ENCODE measurements around the gene LIN9.

Gene LIN9

GRCh38 chr1:226304291-226304955 is 4.5 kb downstream of the LIN9 start:
- H3F3A ChIP-seq (ENCODE audit: control insufficient read depth, insufficient read depth): 0 out of 2 replicates have a peak, but pooled peaks cover 2% of the 10 kb centered on the region
- no peak overlapping the region for H3K4me2 ChIP-seq (ENCODE audit: low read length)
- no peak overlapping the region for H3K4me3 ChIP-seq (ENCODE audit: low read length)
- no peaks in the 10 kb centered on the region for H3K27me3 ChIP-seq (ENCODE audit: control insufficient read depth, low read length)
- H3K9me2 ChIP-seq (replicated peaks; ENCODE audit: control insufficient read depth, low read length): no peaks in the 10 kb centered on the region
- peaks cover 29% of the 10 kb centered on the region for H3K4me1 ChIP-seq (ENCODE audit: control insufficient read depth, low read length)
- no peak overlapping the region for H3K27ac ChIP-seq (ENCODE audit: low read depth, low read length)
- peaks cover 89% of the 10 kb centered on the region for H3K79me2 ChIP-seq (ENCODE audit: control insufficient read depth, low read length)
- H3K9me3 ChIP-seq (ENCODE audit: control insufficient read depth, insufficient read depth, low read length): no peaks in the 10 kb centered on the region
- no peak for TF ChIP-seq CTCF (IDR thresholded peaks at IDR 0.05; ENCODE audit: low read depth, low read length, poor library complexity, severe bottlenecking)
- no peak for TF ChIP-seq EZH2phosphoT487 (IDR thresholded peaks at IDR 0.05; ENCODE audit: borderline replicate concordance, low read length)
- 0 out of 2 replicates have a peak, but pooled peaks cover 10% of the 10 kb centered on the region for H4K20me1 ChIP-seq (ENCODE audit: control insufficient read depth, insufficient read depth, low read depth, low read length)
- peaks cover 42% of the 10 kb centered on the region for H3K36me3 ChIP-seq (ENCODE audit: control insufficient read depth, low read length)

- H4K20me1 ChIP-seq (ENCODE audit: control insufficient read depth, insufficient read depth, low read depth, low read length): 0 out of 2 replicates have a peak, but pooled peaks cover 10% of the 10 kb centered on the region
- no peak overlapping the region for H3K4me2 ChIP-seq (ENCODE audit: low read length)
- no peak overlapping the region for H3K27ac ChIP-seq (ENCODE audit: low read depth, low read length)
- H3K9me3 ChIP-seq (ENCODE audit: control insufficient read depth, insufficient read depth, low read length): no peaks in the 10 kb centered on the region
- H3K9me2 ChIP-seq (replicated peaks; ENCODE audit: control insufficient read depth, low read length): no peaks in the 10 kb centered on the region
- no peak overlapping the region for H3K4me3 ChIP-seq (ENCODE audit: low read length)
- peaks cover 46% of the 10 kb centered on the region for H3K36me3 ChIP-seq (ENCODE audit: control insufficient read depth, low read length)
- H3K27me3 ChIP-seq (ENCODE audit: control insufficient read depth, low read length): no peaks in the 10 kb centered on the region
- H3K4me1 ChIP-seq (ENCODE audit: control insufficient read depth, low read length): peaks cover 25% of the 10 kb centered on the region
- TF ChIP-seq CTCF (IDR thresholded peaks at IDR 0.05; ENCODE audit: low read depth, low read length, poor library complexity, severe bottlenecking): no peak
- no peak for TF ChIP-seq EZH2phosphoT487 (IDR thresholded peaks at IDR 0.05; ENCODE audit: borderline replicate concordance, low read length)
- 0 out of 2 replicates have a peak, but pooled peaks cover 2% of the 10 kb centered on the region for H3F3A ChIP-seq (ENCODE audit: control insufficient read depth, insufficient read depth)
- H3K79me2 ChIP-seq (ENCODE audit: control insufficient read depth, low read length): peaks cover 77% of the 10 kb centered on the region
These were observed 6.2 kb downstream of the LIN9 start for GRCh38 chr1:226302731-226303130.

- no peak overlapping the region for H3K4me3 ChIP-seq (ENCODE audit: low read length)
- no peak overlapping the region for H3K27ac ChIP-seq (ENCODE audit: low read depth, low read length)
- peaks cover 65% of the 10 kb centered on the region for H3K36me3 ChIP-seq (ENCODE audit: control insufficient read depth, low read length)
- no peaks in the 10 kb centered on the region; the same call in 1 of the 2 replicates for H3F3A ChIP-seq (ENCODE audit: control insufficient read depth, insufficient read depth)
- no peaks in the 10 kb centered on the region for H3K9me3 ChIP-seq (ENCODE audit: control insufficient read depth, insufficient read depth, low read length)
- H3K9me2 ChIP-seq (replicated peaks; ENCODE audit: control insufficient read depth, low read length): no peaks in the 10 kb centered on the region
- no peaks in the 10 kb centered on the region for H3K4me1 ChIP-seq (ENCODE audit: control insufficient read depth, low read length)
- no peaks in the 10 kb centered on the region for H4K20me1 ChIP-seq (ENCODE audit: control insufficient read depth, insufficient read depth, low read depth, low read length)
- no peak overlapping the region for H3K4me2 ChIP-seq (ENCODE audit: low read length)
- H3K79me2 ChIP-seq (ENCODE audit: control insufficient read depth, low read length): peaks cover 19% of the 10 kb centered on the region
- TF ChIP-seq CTCF (IDR thresholded peaks at IDR 0.05; ENCODE audit: low read depth, low read length, poor library complexity, severe bottlenecking): no peak
- no peak for TF ChIP-seq EZH2phosphoT487 (IDR thresholded peaks at IDR 0.05; ENCODE audit: borderline replicate concordance, low read length)
- H3K27me3 ChIP-seq (ENCODE audit: control insufficient read depth, low read length): no peaks in the 10 kb centered on the region
These were observed 12.1 kb downstream of the LIN9 start for GRCh38 chr1:226296911-226297310.
